NB4 (cell line): ENCODE data around the gene PCDH15.

Experiments used
- CTCF ChIP-seq: IDR thresholded peaks from one replicate; pipeline ENCODE4 v1.5.1; 2012; ENCODE audit warnings: low read depth, low read length
- MAX ChIP-seq: IDR thresholded peaks from 2 replicates; pipeline ENCODE4 v1.6.1; 2011; ENCODE audit warnings: low read depth, low read length
- POLR2A ChIP-seq: IDR thresholded peaks from 2 replicates; pipeline ENCODE4 v1.6.1; 2011; ENCODE audit warnings: mild to moderate bottlenecking; ENCODE audit not compliant: insufficient read length; ENCODE audit errors: extremely low read depth

GRCh38 chr10:54120806-54121205, 680.2 kb downstream of the PCDH15 start:
- TF ChIP-seq CTCF = no peak
- TF ChIP-seq POLR2A = no peak
- no peak for TF ChIP-seq MAX
